Gastroesophageal sphincter (tissue), 3 donors: ENCODE data around the gene SEH1L.
A peak's percentile ranks its signal among the peaks of the same experiment; 100 is the strongest.

Experiments used
- CTCF ChIP-seq, 4 experiments: fragments of 200-600 bp in 2 of 4; fragments of 450-650 bp in 2 of 4; sonication (generic) in 1 of 4; IDR thresholded peaks; one replicate each; pipeline ENCODE4 v1.5.1; 2017 to 2019; ENCODE audit warnings: antibody characterized with exemption in 4 of 4, mild to moderate bottlenecking in 2 of 4, moderate library complexity in 2 of 4
- POLR2AphosphoS5 ChIP-seq: sonication (generic); formaldehyde crosslinking; IDR thresholded peaks from one replicate; pipeline ENCODE4 v1.6.1; 2017; ENCODE audit warnings: antibody characterized with exemption

- TF ChIP-seq CTCF (IDR thresholded peaks at IDR 0.05) (no peak), POLR2AphosphoS5 (peak; percentile 88)
Measured at GRCh38 chr18:12947285-12948049, at the start of gene SEH1L.
